ENCODE measurements around the gene CPT2.

- no peak for TF ChIP-seq POLR2A (IDR thresholded peaks at IDR 0.05; ENCODE audit: low read length)
- TF ChIP-seq GATA1 (IDR thresholded peaks at IDR 0.05; ENCODE audit: low read depth, low read length): no peak
These were observed 21.4 kb upstream of the CPT2 start for GRCh38 chr1:53174971-53175913.

All from erythroblast (primary cell).